HAP-1 (cell line): ENCODE results near the gene NME8.

ENCODE experiments used
- DNase-seq, 2 experiments: peaks; one replicate each; pipeline ENCODE4 v3.0.0-alpha.2; 2016 to 2020; ENCODE audit warnings: low spot score in 2 of 2
- H3K27me3 ChIP-seq: fragments of 250-450 bp; sonication (Bioruptor Pico); 2 replicates; pipeline ENCODE4 v1.5.1; 2020; ENCODE audit warnings: low read depth, mild to moderate bottlenecking, moderate library complexity
- H3K36me3 ChIP-seq: fragments of 250-450 bp; sonication (Bioruptor Pico); replicated peaks from 2 replicates; pipeline ENCODE4 v1.5.1; 2020; ENCODE audit warnings: mild to moderate bottlenecking
- H3K4me1 ChIP-seq: fragments of 250-450 bp; sonication (Bioruptor Pico); 2 replicates; pipeline ENCODE4 v1.5.1; 2020; ENCODE audit warnings: mild to moderate bottlenecking
- H3K4me3 ChIP-seq: fragments of 250-450 bp; sonication (Bioruptor Pico); 2 replicates; pipeline ENCODE4 v1.5.1; 2020; ENCODE audit warnings: mild to moderate bottlenecking, moderate library complexity
- H3K9me3 ChIP-seq: fragments of 250-450 bp; sonication (Bioruptor Pico); 2 replicates; pipeline ENCODE4 v1.5.1; 2020; ENCODE audit warnings: mild to moderate bottlenecking, moderate library complexity
- in situ Hi-C: fragments of 300-500 bp; cut with MboI; formaldehyde crosslinking; loops from 3 replicates; pipeline ENCODE4 v1.14.3; 2020; ENCODE audit warnings: low sequenced_read_pairs, inconsistent platforms, mixed read lengths

The NME8 gene

DNA sequence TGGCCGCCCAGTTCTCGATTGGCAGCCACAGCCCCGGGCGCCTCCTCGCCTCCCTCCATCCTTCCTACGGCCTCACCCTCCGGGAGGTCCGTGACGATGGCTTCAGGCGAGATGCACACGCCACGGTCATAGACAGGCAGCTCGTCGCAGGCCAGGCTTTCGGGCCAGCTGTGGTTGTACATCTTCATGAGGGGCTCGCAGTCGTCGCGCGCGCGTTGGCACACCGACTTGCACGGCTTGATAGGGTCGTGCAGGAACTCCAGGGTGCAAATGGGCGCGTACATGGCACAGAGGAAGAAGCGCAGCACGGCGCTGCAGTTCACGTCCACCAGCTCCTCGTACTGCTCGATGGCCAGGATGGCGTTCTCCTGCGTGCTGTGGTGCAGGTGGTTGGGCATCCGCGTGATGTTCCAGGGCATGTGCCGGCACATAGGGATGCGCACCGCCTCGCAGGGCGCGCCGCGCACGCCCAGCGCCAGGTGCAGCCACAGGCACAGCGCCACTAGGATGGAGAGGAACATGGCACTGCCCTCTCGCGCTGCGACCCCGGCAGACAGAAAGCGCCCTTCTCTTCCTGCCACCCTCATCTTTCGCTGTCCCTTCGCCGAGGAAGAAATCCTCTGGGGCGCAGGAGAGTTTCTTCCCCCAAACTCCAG, 67.7 kb downstream of the NME8 start:
- no peaks in the 10 kb centered on the region for H3K9me3 ChIP-seq
- no peak overlapping the region for H3K4me3 ChIP-seq
- no peaks in the 10 kb centered on the region for H3K36me3 ChIP-seq
- peaks cover 21% of the 10 kb centered on the region for H3K27me3 ChIP-seq
- DNase-seq: no peak
- in situ Hi-C loops: loop anchor here (25.0 kb wide), 1 partner anchor 446 kb away; no protein-coding TSS in a partner anchor
- no peaks in the 10 kb centered on the region for H3K4me1 ChIP-seq

DNA sequence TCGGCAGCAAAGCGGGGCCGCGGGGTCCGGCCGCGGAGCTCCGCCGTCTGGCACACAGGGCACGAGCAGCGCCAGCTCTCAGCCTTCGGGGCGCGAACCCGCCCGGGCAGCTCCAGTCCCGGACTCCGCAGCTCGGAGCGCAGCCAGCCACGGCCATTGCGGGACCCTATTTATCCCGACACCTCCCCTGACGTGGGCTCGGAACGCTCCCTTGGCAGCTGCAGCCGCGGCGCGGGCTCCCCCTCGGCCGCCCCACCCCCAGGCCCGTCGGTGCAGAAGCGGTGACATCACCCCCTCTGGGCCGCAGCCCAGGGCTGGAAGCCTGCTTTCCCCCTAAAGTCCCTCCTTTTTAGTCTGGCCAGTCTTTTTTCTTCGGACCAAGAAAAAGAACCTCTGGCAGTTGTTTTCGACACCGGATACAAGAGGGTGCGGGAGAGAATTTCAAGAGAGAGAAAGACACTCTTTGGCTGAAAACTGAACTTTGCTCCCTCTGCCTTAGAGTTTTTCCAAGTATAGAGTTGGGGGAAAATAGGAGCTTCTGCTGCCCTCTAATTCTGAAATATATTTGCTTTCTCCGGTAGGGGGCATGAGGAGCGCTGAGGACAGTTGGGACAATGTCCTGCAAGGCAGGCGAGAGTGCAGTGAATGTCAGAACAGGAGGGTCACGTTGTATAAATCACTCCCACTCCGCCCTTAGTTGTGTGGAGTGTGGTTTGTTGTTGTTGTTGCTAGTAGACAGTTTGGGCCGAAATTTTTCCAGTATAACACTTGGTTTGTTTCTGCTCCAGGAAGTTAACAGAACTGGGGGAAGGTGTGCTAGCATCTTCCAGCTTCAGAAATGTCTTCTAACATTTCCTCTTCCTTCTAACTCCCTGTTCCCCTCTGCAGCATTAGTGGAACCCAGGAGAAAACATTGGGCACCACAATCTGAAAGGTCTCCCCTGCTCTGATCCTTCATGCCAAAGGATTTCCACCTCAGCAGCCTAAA, 68.6 kb downstream of the NME8 start, which contains the start of gene SFRP4:
SFRP4 (minus strand) TSS at position 145 of the 988 bp plus-strand sequence. CDS start 280 bp downstream, outside the sequence.
- Histone ChIP-seq H3K4me1 (no peaks in the 10 kb centered on the region), H3K9me3 (no peaks in the 10 kb centered on the region), H3K4me3 (no peak within 1 kb of the TSS), H3K27me3 (peaks cover 21% of the 10 kb centered on the region), H3K36me3 (no peaks in the 10 kb centered on the region)
- DNase-seq: peak; percentile 56 to 59
- in situ Hi-C loops: loop anchor here (25.0 kb wide), 1 partner anchor 445 kb away; no protein-coding TSS in a partner anchor

DNA sequence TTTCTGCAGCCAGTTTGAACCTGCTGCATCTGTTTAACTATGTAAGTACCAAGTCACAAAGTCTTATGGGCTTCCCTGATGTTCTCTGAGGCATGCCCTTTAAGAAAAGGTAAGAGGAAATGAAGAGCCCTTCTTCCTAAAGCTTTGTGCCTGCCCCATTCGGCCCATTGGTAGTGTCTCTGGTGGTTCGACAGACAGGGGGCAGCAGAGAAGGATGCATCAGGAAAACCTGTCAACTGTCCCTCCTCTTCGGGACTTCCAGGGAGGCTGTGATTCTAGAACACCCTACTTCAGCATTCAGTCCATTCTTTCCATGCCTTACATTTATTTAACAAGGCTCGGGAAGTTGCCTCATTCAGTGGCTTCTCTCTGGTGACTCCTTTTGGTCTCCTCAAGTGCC, 70.1 kb downstream of the NME8 start:
- no peak for DNase-seq
- H3K36me3 ChIP-seq: no peaks in the 10 kb centered on the region
- peaks cover 21% of the 10 kb centered on the region for H3K27me3 ChIP-seq
- no peaks in the 10 kb centered on the region for H3K4me1 ChIP-seq
- H3K9me3 ChIP-seq: no peaks in the 10 kb centered on the region
- in situ Hi-C loops: loop anchor here (25.0 kb wide), 1 partner anchor 444 kb away; no protein-coding TSS in a partner anchor
- H3K4me3 ChIP-seq: no peak overlapping the region

DNA sequence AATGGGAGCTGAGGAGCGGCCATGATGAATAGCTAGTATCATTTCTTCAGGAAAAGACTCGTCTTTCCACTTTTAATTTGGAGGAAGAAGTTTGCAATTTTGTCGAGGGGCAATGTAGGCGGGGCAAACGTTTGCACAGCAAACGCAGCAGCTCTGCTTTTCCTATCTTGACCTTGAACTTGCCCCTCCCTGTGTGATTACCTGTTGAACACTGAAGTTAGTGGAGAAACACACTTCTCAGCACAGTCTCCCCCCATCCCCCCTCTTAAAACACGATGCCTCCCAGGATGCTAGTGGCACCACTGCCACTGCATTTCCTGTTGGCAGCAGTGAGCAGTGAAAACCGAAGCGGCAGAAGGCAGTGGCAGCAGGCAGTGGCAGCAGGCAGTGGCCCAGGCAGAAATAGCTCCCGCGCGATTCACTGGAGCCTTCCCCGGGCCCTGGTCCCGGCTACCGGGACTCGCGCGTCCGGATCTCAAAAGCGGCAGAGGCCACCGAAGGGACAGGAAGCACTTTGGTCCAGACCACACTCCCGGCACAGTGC, 72.0 kb downstream of the NME8 start, which contains the start of gene EPDR1:
EPDR1 (plus strand) TSS at position 336 of the 544 bp plus-strand sequence. CDS start 300 bp downstream, outside the sequence.
- in situ Hi-C loops: loop anchor here (25.0 kb wide), 1 partner anchor 442 kb away; no protein-coding TSS in a partner anchor
- no peaks in the 10 kb centered on the region for H3K4me1 ChIP-seq
- H3K36me3 ChIP-seq: no peaks in the 10 kb centered on the region
- no peaks in the 10 kb centered on the region for H3K9me3 ChIP-seq
- H3K27me3 ChIP-seq: peaks cover 17% of the 10 kb centered on the region
- peak within 1 kb of the TSS; percentile 31 for H3K4me3 ChIP-seq
- DNase-seq: peak in 1 of 2 experiments; percentile 42

DNA sequence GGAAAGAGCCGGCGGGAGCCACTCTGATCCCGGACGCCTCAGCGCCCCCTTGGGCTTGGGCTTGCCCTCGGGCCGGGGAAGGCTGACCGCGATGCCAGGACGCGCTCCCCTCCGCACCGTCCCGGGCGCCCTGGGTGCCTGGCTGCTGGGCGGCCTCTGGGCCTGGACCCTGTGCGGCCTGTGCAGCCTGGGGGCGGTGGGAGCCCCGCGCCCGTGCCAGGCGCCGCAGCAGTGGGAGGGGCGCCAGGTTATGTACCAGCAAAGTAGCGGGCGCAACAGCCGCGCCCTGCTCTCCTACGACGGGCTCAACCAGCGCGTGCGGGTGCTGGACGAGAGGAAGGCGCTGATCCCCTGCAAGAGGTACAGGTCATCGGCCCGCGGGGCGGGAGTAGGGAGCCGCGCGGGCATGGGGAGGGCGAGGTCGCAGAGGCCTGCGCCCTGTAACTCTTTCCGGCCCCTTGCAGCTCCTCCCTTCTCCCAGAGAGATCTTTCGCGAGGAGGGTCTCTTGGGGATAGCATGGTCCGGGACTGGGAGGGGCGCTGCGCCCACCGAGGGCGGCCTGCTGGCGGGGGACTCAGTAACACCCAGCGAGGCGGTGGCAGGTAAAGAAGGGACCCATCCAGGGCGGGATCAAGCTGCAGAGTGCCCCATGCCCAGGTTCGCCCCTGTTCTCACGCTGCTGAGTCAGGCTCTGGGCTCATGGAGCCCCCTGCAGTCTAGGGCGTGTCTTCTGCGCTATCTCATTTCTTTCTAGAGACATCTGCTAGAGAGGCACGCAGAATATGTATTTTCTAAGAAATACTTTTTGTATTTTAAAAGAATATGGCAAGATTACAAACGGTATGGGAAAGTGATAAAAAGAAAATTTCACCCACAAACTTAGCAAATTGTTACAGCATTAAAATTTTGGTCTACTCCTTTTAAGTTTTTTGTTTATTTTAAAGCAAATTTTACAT, 72.7 kb downstream of the NME8 start:
- DNase-seq: peak in 1 of 2 experiments; percentile 42

DNA sequence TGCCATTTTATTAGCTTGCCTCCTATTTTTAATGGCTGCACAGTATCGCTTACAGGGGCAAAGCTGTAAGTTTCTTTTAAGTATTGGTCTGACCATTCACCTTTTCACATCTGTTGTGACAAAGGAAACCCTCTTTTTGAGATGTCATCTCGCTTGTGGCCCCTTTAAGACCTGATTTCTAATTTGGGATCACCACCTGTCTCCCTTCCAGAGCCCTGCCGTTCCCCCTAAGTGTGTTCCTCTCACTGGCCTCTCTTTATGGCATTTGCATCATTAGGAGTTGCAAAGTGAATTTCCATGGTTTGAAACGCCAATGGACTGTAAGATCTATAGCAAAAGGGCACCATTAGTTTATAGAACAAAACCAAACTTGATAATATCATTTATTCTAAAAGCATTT, 73.5 kb downstream of the NME8 start:
- no peak overlapping the region for H3K4me3 ChIP-seq
- no peaks in the 10 kb centered on the region for H3K4me1 ChIP-seq
- in situ Hi-C loops: loop anchor here (25.0 kb wide), 1 partner anchor 440 kb away; no protein-coding TSS in a partner anchor
- H3K36me3 ChIP-seq: no peaks in the 10 kb centered on the region
- peaks cover 4% of the 10 kb centered on the region; the same call in 1 of the 2 replicates for H3K27me3 ChIP-seq
- H3K9me3 ChIP-seq: no peaks in the 10 kb centered on the region
- no peak for DNase-seq

More for the DNA sequence above, 72.7 kb downstream of the NME8 start:
- Histone ChIP-seq H3K4me3 (peak overlapping the region; percentile 31), H3K9me3 (no peaks in the 10 kb centered on the region), H3K27me3 (peaks cover 10% of the 10 kb centered on the region), H3K4me1 (no peaks in the 10 kb centered on the region), H3K36me3 (no peaks in the 10 kb centered on the region)
- in situ Hi-C loops: loop anchor here (25.0 kb wide), 1 partner anchor 441 kb away; no protein-coding TSS in a partner anchor

DNA sequence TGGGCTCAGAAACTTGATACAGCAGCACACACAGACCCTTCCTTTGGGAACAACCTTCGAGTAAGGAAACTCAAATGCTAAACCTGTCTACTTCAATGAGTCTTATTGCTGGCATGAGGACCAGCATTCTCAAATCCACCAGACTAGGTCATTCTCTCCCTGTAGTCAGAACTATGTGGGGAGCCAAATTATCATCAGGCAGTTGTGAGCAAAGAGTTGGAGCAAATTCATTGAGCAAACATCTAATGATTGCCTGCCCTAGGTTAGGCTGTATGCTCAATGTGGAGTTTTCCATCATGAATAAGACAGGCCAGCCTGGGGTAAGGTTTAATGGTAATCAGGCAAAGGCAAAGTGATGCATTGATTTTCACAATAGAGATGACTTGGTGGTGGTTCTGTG, 75.6 kb downstream of the NME8 start:
- DNase-seq: no peak
- Histone ChIP-seq H3K4me1 (no peaks in the 10 kb centered on the region), H3K4me3 (no peak overlapping the region), H3K9me3 (no peaks in the 10 kb centered on the region), H3K27me3 (peaks cover 4% of the 10 kb centered on the region; the same call in 1 of the 2 replicates), H3K36me3 (no peaks in the 10 kb centered on the region)
- in situ Hi-C loops: loop anchor here (25.0 kb wide), 1 partner anchor 438 kb away; no protein-coding TSS in a partner anchor

DNA sequence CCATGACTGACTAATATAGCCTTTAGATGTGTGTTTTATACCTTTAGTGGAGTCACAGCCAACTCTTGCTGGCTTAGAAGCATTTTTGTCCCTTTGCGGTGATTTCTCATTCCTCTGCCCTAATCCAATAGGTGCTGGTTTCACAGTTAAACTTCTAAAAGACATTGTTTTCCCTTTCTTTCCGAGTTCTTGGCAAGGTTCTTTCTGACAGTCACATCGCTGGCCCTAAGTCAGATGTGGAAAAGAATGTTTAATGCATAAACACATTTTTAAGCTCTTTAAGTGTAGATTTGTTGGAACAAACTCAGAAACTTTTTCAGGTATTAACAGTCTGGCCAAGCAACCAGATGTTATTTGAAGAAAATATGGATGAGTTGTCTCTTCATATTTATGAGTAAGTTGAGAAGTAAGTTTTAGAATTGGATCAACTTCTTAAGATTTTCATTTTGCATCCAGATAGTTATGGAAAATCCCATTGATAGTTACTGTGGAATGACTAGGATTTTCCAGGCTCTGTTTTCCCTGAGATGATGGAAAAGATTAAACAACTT, 76.2 kb downstream of the NME8 start:
- DNase-seq: no peak
- no peaks in the 10 kb centered on the region for H3K4me1 ChIP-seq
- H3K36me3 ChIP-seq: no peaks in the 10 kb centered on the region
- no peaks in the 10 kb centered on the region for H3K9me3 ChIP-seq
- no peak overlapping the region for H3K4me3 ChIP-seq
- H3K27me3 ChIP-seq: peaks cover 4% of the 10 kb centered on the region; the same call in 1 of the 2 replicates
- in situ Hi-C loops: loop anchor here (25.0 kb wide), 1 partner anchor 438 kb away; no protein-coding TSS in a partner anchor

DNA sequence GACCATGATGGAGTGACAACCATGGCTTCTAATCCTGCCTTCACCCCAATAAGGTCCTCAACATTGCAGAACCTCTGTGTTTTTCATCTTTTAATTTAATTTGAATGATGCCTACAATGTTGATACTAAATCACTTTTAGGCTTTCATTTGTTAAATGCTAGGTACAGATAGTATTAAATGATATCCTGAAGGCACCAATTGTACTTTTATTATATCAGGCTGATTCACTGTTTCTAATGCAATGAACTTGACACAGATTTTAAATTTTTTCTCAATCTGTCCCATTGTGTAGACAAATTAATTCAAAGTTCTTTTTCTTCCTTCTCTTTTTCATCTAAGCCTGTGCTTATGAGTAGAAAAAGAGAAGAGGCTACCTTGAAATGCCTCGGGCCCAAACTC, 77.2 kb downstream of the NME8 start:
- no peak for DNase-seq
- Histone ChIP-seq H3K4me1 (no peaks in the 10 kb centered on the region), H3K36me3 (no peaks in the 10 kb centered on the region), H3K27me3 (peaks cover 4% of the 10 kb centered on the region; the same call in 1 of the 2 replicates), H3K9me3 (no peaks in the 10 kb centered on the region), H3K4me3 (no peak overlapping the region)
- in situ Hi-C loops: no loop called here

DNA sequence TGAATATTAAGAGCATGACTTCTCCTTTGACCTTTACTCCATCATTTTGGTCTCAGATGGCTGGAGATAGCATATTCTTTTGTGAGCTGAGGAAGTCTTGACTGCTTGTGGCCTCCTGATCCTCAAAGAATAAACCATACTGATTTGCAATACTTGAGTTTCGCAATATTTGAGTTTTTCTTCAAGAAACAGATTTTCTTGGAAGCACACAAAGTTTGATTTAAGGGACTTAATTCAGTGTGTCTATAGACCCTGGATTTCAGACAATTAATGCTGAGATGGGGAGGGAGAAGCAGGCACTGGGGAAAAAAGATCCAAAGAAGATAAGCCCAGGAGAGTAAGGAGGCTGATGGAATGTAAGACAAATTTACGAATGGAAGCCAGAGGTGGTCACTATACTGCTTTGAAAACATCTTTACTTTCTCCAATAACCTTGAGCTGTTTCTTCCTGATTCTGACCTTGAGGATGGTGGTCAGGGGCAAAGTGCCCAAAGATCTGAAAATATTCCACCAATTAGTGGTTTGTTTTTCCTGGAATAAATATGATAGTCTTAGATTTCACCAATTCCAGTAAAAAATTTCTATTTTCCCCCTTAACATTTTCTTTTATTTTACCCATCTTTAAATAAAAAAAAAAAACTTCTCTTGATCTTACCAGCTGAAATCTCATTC, 79.5 kb downstream of the NME8 start:
- H3K27me3 ChIP-seq: no peaks in the 10 kb centered on the region

DNA sequence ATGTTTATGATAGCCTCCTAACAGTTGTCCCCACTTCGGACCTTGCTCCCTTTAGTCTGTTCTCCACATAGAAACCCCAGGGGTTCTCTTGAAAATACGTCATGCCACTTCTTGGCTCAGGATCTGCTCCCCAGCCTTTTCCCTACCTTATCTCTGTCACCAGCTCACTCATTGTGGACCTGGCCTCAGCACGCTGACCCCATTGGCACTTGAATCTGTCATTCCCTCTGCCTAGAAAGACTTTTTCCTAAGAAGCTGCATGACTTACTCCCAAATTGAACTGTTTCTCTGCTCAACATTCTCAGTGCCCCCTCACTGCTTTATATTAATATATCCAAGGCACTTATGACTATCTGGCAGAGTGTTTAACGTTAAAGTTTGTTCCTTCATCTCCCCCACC, 80.5 kb downstream of the NME8 start:
- no peaks in the 10 kb centered on the region for H3K9me3 ChIP-seq
- no peak overlapping the region for H3K4me3 ChIP-seq
- in situ Hi-C loops: no loop called here
- no peaks in the 10 kb centered on the region for H3K36me3 ChIP-seq
- H3K27me3 ChIP-seq: no peaks in the 10 kb centered on the region
- DNase-seq: no peak
- no peaks in the 10 kb centered on the region for H3K4me1 ChIP-seq

More for the DNA sequence above, 79.5 kb downstream of the NME8 start:
- Histone ChIP-seq H3K36me3 (no peaks in the 10 kb centered on the region), H3K9me3 (no peaks in the 10 kb centered on the region), H3K4me1 (no peaks in the 10 kb centered on the region), H3K4me3 (no peak overlapping the region)
- in situ Hi-C loops: no loop called here
- no peak for DNase-seq
